Measurements from ENCODE around the gene FBH1. TPM values are rescaled to one million over a fixed set of nuclear protein-coding genes. Genes with fewer than 3 reads are reported as not detected.

FBH1 gene
- total and polyA plus RNA-seq, 9 of the 15 experiments (the other 6 are each of a cell fraction or from before 2014, with no cell fraction given) = 13.4 to 108 (median 77.8) TPM

DNA sequence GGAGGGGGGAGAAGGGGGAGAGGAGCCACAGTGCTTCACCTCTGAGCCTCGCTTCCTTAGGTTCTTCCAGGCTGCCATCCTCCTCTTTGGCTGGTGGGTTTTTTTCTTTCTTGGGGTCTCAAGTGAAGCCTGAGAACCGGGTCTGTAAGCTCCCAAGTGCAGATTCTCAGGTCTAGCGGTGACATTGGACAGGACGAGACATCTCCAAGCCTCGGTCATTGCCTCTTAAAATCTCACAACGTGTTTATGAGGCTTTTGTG, 88.1 kb downstream of the FBH1 start:
- Histone ChIP-seq H3K4me3 (peak overlapping the region; percentile 82), H3K27me3 (ENCODE audit: control insufficient read depth in 2 of 2, insufficient read depth in 2 of 2, low read length in 2 of 2) (no peaks in the 10 kb centered on the region), H2AFZ (ENCODE audit: low read depth, low read length) (peak overlapping the region; percentile 98), H4K20me1 (replicated peaks; ENCODE audit: control insufficient read depth, insufficient read depth, low read length) (no peaks in the 10 kb centered on the region), H3K36me3 (ENCODE audit: control insufficient read depth, insufficient read depth, low read length) (no peaks in the 10 kb centered on the region), H3K9ac (ENCODE audit: insufficient read depth in 1 of 2, low read depth in 2 of 2, low read length in 2 of 2) (peak overlapping the region; percentile 80 to 98; a peak in 3 of 4 replicates), H3K9me3 (replicated peaks; ENCODE audit: control insufficient read depth, insufficient read depth, low read depth, low read length) (no peaks in the 10 kb centered on the region), H3K27ac (ENCODE audit: extremely low read depth, low read depth, low read length) (no peak overlapping the region), H3K79me2 (ENCODE audit: control insufficient read depth, insufficient read depth, low read length) (peaks cover 34% of the 10 kb centered on the region), H3K4me2 (ENCODE audit: insufficient read depth, low read length) (peak overlapping the region; percentile 91), H3K4me1 (replicated peaks in 1 of 2; ENCODE audit: control insufficient read depth in 2 of 2, insufficient read depth in 2 of 2, low read length in 2 of 2) (peaks cover 15 to 32% of the 10 kb centered on the region in 2 experiments; a peak in 4 of 5 replicates), H3K9me1 (ENCODE audit: control insufficient read depth, insufficient read depth, low read length) (no peaks in the 10 kb centered on the region)
- FAIRE-seq = no peak
- CTCF ChIA-PET (ENCODE audit: low intra/inter-chr PET ratio) = interaction anchor here (0.8 kb wide), 1 partner anchor 111 kb away, joined by 3 read pairs; the partner anchor contains the start of gene RBM17
- WGBS (ENCODE audit: insufficient coverage, low coverage, missing lambda C conversion rate) = 30% methylated on average over 6 of the region's 6 CpGs
- intact Hi-C loops (cut with micrococcal nuclease) (no loop called here), in situ Hi-C loops (cut with MboI) (no loop called here)
- no peak for DNase-seq (ENCODE audit: extremely low read depth in 1 of 4, low spot score in 3 of 4)
- ATAC-seq = no peak
- POLR2A ChIA-PET = interaction anchor here (0.6 to 1.2 kb wide), 5 partner anchors 9 to 58 kb away, joined by 3 to 4 read pairs (median 3); no protein-coding TSS in a partner anchor
- no peak for TF ChIP-seq ZNF695 (CRISPR knock-in tag; IDR thresholded peaks at IDR 0.05)
- TF ChIP-seq PRMT5 (CRISPR knock-in tag; IDR thresholded peaks at IDR 0.05) = no peak
- TF ChIP-seq, protein P1, sequence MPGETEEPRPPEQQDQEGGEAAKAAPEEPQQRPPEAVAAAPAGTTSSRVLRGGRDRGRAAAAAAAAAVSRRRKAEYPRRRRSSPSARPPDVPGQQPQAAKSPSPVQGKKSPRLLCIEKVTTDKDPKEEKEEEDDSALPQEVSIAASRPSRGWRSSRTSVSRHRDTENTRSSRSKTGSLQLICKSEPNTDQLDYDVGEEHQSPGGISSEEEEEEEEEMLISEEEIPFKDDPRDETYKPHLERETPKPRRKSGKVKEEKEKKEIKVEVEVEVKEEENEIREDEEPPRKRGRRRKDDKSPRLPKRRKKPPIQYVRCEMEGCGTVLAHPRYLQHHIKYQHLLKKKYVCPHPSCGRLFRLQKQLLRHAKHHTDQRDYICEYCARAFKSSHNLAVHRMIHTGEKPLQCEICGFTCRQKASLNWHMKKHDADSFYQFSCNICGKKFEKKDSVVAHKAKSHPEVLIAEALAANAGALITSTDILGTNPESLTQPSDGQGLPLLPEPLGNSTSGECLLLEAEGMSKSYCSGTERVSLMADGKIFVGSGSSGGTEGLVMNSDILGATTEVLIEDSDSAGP (CRISPR knock-in tag; IDR thresholded peaks at IDR 0.05) = no peak
- no peak for TF ChIP-seq HSF4 (CRISPR knock-in tag; IDR thresholded peaks at IDR 0.05; ENCODE audit: borderline replicate concordance)
- TF ChIP-seq RBM17 (IDR thresholded peaks at IDR 0.05; ENCODE audit: borderline replicate concordance, low read depth, low read length) = no peak
- TF ChIP-seq, protein P2, sequence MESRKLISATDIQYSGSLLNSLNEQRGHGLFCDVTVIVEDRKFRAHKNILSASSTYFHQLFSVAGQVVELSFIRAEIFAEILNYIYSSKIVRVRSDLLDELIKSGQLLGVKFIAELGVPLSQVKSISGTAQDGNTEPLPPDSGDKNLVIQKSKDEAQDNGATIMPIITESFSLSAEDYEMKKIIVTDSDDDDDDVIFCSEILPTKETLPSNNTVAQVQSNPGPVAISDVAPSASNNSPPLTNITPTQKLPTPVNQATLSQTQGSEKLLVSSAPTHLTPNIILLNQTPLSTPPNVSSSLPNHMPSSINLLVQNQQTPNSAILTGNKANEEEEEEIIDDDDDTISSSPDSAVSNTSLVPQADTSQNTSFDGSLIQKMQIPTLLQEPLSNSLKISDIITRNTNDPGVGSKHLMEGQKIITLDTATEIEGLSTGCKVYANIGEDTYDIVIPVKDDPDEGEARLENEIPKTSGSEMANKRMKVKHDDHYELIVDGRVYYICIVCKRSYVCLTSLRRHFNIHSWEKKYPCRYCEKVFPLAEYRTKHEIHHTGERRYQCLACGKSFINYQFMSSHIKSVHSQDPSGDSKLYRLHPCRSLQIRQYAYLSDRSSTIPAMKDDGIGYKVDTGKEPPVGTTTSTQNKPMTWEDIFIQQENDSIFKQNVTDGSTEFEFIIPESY (CRISPR knock-in tag; IDR thresholded peaks at IDR 0.05) = no peak
- no peak for TF ChIP-seq TAF9B (IDR thresholded peaks at IDR 0.05; ENCODE audit: partially characterized antibody)
- no peak for TF ChIP-seq RBM25 (IDR thresholded peaks at IDR 0.05; ENCODE audit: low read depth, low read length, severe bottlenecking)
- no peak for TF ChIP-seq ZBTB17 (CRISPR knock-in tag; IDR thresholded peaks at IDR 0.05)
- TF ChIP-seq NRF1 (conservative IDR thresholded peaks at IDR 0.05 in 1 of 2, IDR thresholded peaks at IDR 0.05 in 1 of 2) = no peak
- no peak for TF ChIP-seq ZKSCAN1 (IDR thresholded peaks at IDR 0.05; ENCODE audit: low read depth, low read length)
- TF ChIP-seq CXXC5 (CRISPR knock-in tag; IDR thresholded peaks at IDR 0.05) = no peak
- TF ChIP-seq TAF15 (IDR thresholded peaks at IDR 0.05; ENCODE audit: low read depth, low read length) = no peak
- no TSS peak for BruUV-seq (replicated peaks)

Data from K562 (cell line).